Keratinocyte (primary cell): Measurements from ENCODE around the gene PSTPIP2. TPM values are rescaled to one million over a fixed set of nuclear protein-coding genes. Genes with fewer than 3 reads are reported as not detected.

Source experiments
- DNase-seq: peaks from one replicate; pipeline ENCODE4 v3.0.0-alpha.2; 2011; ENCODE audit warnings: low read depth, missing footprints, low spot score
- FAIRE-seq: peaks from 2 replicates; lab custom pipeline; 2011; peaks lifted over from hg19 to GRCh38; lab: Jason Lieb, UNC
- H2AFZ ChIP-seq: 2 replicates; pipeline ENCODE4 v1.6.0; 2012; ENCODE audit warnings: low read length, control low read depth, inconsistent platforms; ENCODE audit not compliant: control insufficient read depth
- H3K27ac ChIP-seq: 2 replicates; pipeline ENCODE4 v1.5.1; 2011; ENCODE audit warnings: low read length; ENCODE audit not compliant: control insufficient read depth, insufficient read depth
- H3K27me3 ChIP-seq: 3 replicates; pipeline ENCODE4 v1.6.0; 2011; ENCODE audit warnings: low read length; ENCODE audit not compliant: control insufficient read depth, insufficient read depth; ENCODE audit errors: extremely low read depth
- H3K36me3 ChIP-seq, 2 experiments: 2 replicates in 1 of 2; 3 replicates in 1 of 2; pipeline ENCODE4 v1.5.1; 2011; ENCODE audit warnings: low read length in 2 of 2, mild to moderate bottlenecking in 1 of 2; ENCODE audit not compliant: control insufficient read depth in 2 of 2, insufficient read depth in 2 of 2; ENCODE audit errors: extremely low read depth in 1 of 2
- H3K4me1 ChIP-seq: 3 replicates; pipeline ENCODE4 v1.5.1; 2011; ENCODE audit warnings: low read length; ENCODE audit not compliant: control insufficient read depth, insufficient read depth; ENCODE audit errors: extremely low read depth
- H3K4me2 ChIP-seq: 3 replicates; pipeline ENCODE4 v1.6.0; 2011; ENCODE audit warnings: low read depth, low read length; ENCODE audit not compliant: control insufficient read depth, insufficient read depth; ENCODE audit errors: extremely low read depth
- H3K4me3 ChIP-seq, 3 experiments: fragments of 200-600 bp in 1 of 3; sonication (generic) in 1 of 3; 2 replicates in 2 of 3; 3 replicates in 1 of 3; pipeline ENCODE4 v1.5.1; 2011 to 2016; ENCODE audit warnings: low read length in 3 of 3, mild to moderate bottlenecking in 3 of 3, control low read depth in 2 of 3, inconsistent platforms in 1 of 3, low read depth in 1 of 3, mixed read lengths in 1 of 3, mixed run types in 1 of 3, moderate library complexity in 1 of 3; ENCODE audit not compliant: control insufficient read depth in 2 of 3, insufficient read depth in 2 of 3; ENCODE audit errors: extremely low read depth in 1 of 3
- H3K79me2 ChIP-seq: 2 replicates; pipeline ENCODE4 v1.6.0; 2012; ENCODE audit warnings: low read length; ENCODE audit not compliant: control insufficient read depth, insufficient read depth
- H3K9ac ChIP-seq: 3 replicates; pipeline ENCODE4 v1.6.0; 2011; ENCODE audit warnings: low read length; ENCODE audit not compliant: control insufficient read depth, insufficient read depth; ENCODE audit errors: extremely low read depth
- H3K9me1 ChIP-seq: 3 replicates; pipeline ENCODE4 v1.6.0; 2011; ENCODE audit warnings: low read length; ENCODE audit not compliant: control insufficient read depth, insufficient read depth; ENCODE audit errors: extremely low read depth
- H3K9me3 ChIP-seq: 2 replicates; pipeline ENCODE4 v1.5.1; 2012; ENCODE audit warnings: low read depth, low read length; ENCODE audit not compliant: control insufficient read depth
- H4K20me1 ChIP-seq: 3 replicates; pipeline ENCODE4 v1.6.0; 2011; ENCODE audit warnings: low read length; ENCODE audit not compliant: control insufficient read depth, insufficient read depth; ENCODE audit errors: extremely low read depth
- CTCF ChIP-seq, 3 experiments: IDR thresholded peaks in 1 of 3; conservative IDR thresholded peaks in 1 of 3; optimal IDR thresholded peaks in 1 of 3; 2 replicates in 2 of 3; 3 replicates in 1 of 3; pipeline versions ENCODE3 to v1.5.1; 2011; ENCODE audit warnings: low read length in 3 of 3, mild to moderate bottlenecking in 3 of 3, moderate library complexity in 2 of 3, control low read depth in 1 of 3, inconsistent platforms in 1 of 3; ENCODE audit not compliant: insufficient read depth in 2 of 3; ENCODE audit errors: extremely low read depth in 1 of 3
- EZH2 ChIP-seq: IDR thresholded peaks from one replicate; pipeline ENCODE4 v1.6.1; 2012; ENCODE audit warnings: inconsistent platforms, mild to moderate bottlenecking, low read length, moderate library complexity
- dilution Hi-C: fragments of 300-500 bp; cut with MboI; formaldehyde crosslinking; loops from one replicate; pipeline ENCODE4 v1.7.0; 2020; ENCODE audit warnings: low sequenced_read_pairs; ENCODE audit not compliant: extremely low pct_ligation_motif_present
- polyA plus RNA-seq, 5 experiments: library from polyadenylated mRNA; depleted of rRNA in 3 of 5; stranded (reverse) in 3 of 5; stranded (forward) in 1 of 5; unstranded in 1 of 5; fragments of >200 nt; gene quantifications; 1 replicate in 1 of 5; 2 replicates in 3 of 5; 3 replicates in 1 of 5; pipeline versions ENCODE4 v1.2.1 to v1.2.3, GENCODE V29; 2011 to 2012; ENCODE audit warnings: missing spikeins in 2 of 5, low read depth in 1 of 5, low replicate concordance in 1 of 5

PSTPIP2 gene
- polyA plus RNA-seq, 1 donor (not counting 4 experiments of a cell fraction or from before 2014, with no cell fraction given) = 27.3 TPM

- no peak overlapping the region for H2AFZ ChIP-seq
- no peaks in the 10 kb centered on the region for H4K20me1 ChIP-seq
- H3K79me2 ChIP-seq = peaks cover 2% of the 10 kb centered on the region
- H3K4me3 ChIP-seq = no peak overlapping the region
- H3K27me3 ChIP-seq = no peaks in the 10 kb centered on the region
- H3K4me2 ChIP-seq = no peak overlapping the region
- H3K9me3 ChIP-seq = no peaks in the 10 kb centered on the region
- no peak overlapping the region for H3K27ac ChIP-seq
- DNase-seq (no peak), FAIRE-seq (no peak)
- dilution Hi-C loops = no loop called here
- no peaks in the 10 kb centered on the region for H3K9me1 ChIP-seq
- no peak overlapping the region for H3K9ac ChIP-seq
- H3K4me1 ChIP-seq = peaks cover 12% of the 10 kb centered on the region
- peaks cover 4 to 10% of the 10 kb centered on the region in 2 experiments for H3K36me3 ChIP-seq
- TF ChIP-seq CTCF (optimal IDR thresholded peaks at IDR 0.05 in 1 of 3, IDR thresholded peaks at IDR 0.05 in 1 of 3, conservative IDR thresholded peaks at IDR 0.05 in 1 of 3; ENCODE audit: extremely low read depth in 1 of 3, insufficient read depth in 2 of 3, low read length in 3 of 3) (no peak), EZH2 (no peak)
Observed at GRCh38 chr18:46034230-46034629, 37.8 kb downstream of the PSTPIP2 start.

- Histone ChIP-seq H3K9ac (no peak overlapping the region), H3K27ac (no peak overlapping the region), H3K27me3 (no peaks in the 10 kb centered on the region), H3K4me1 (peaks cover 12% of the 10 kb centered on the region), H3K79me2 (peaks cover 2% of the 10 kb centered on the region), H3K9me3 (no peaks in the 10 kb centered on the region), H4K20me1 (no peaks in the 10 kb centered on the region), H3K36me3 (peaks cover 1 to 10% of the 10 kb centered on the region in 2 experiments), H3K4me3 (no peak overlapping the region), H3K9me1 (no peaks in the 10 kb centered on the region), H2AFZ (no peak overlapping the region), H3K4me2 (no peak overlapping the region)
- no peak for DNase-seq
- dilution Hi-C loops = no loop called here
- TF ChIP-seq CTCF (optimal IDR thresholded peaks at IDR 0.05 in 1 of 3, IDR thresholded peaks at IDR 0.05 in 1 of 3, conservative IDR thresholded peaks at IDR 0.05 in 1 of 3; ENCODE audit: extremely low read depth in 1 of 3, insufficient read depth in 2 of 3, low read length in 3 of 3) (no peak), EZH2 (no peak)
- FAIRE-seq = no peak
Observed at GRCh38 chr18:46031741-46032140, 40.3 kb downstream of the PSTPIP2 start.
